ENCODE measurements around the gene VMAC. TPM values are rescaled to one million over a fixed set of nuclear protein-coding genes. Genes with fewer than 3 reads are reported as not detected.

Gene VMAC
- total RNA-seq, 2 donors from 2014 or later, result 24.6 TPM

Other genes with a start within 250 kb of the VMAC start
- 10 to 100 TPM; 26.9 to 27.9 TPM for gene MICOS13, start 224.4 kb upstream of the VMAC start, total RNA-seq
- gene HSD11B1L, start 223.8 kb upstream of the VMAC start, total RNA-seq, result 1 to 10 TPM; 1.4 to 3.1 TPM
- gene RPL36, start 214.6 kb upstream of the VMAC start, total RNA-seq, result 1,000 to 10,000 TPM in 1 of 2 donors, 100 to 1,000 TPM in 1; 811 to 1,376 TPM
- 10 to 100 TPM; 61.0 to 65.2 TPM for gene LONP1, start 184.7 kb upstream of the VMAC start, total RNA-seq
- not detected for gene CATSPERD, start 184.2 kb upstream of the VMAC start, total RNA-seq
- 1 to 10 TPM; 3.8 to 3.9 TPM for gene PRR22, start 120.1 kb upstream of the VMAC start, total RNA-seq
- 100 to 1,000 TPM; 128 to 131 TPM for gene DUS3L, start 113.7 kb upstream of the VMAC start, total RNA-seq
- under 1 TPM; 0.35 to 0.39 TPM for gene NRTN, start 99.8 kb upstream of the VMAC start, total RNA-seq
- gene FUT6, start 65.2 kb upstream of the VMAC start, total RNA-seq, result not detected
- gene FUT3, start 53.4 kb upstream of the VMAC start, total RNA-seq, result under 1 TPM in 1 of 2 donors, not detected in 1; 0.50 TPM
- gene FUT5, start 34.3 kb upstream of the VMAC start, total RNA-seq, result 1 to 10 TPM; 2.2 to 3.7 TPM
- gene NDUFA11, start 1.1 kb upstream of the VMAC start, total RNA-seq, result 100 to 1,000 TPM; 102 to 108 TPM
- 10 to 100 TPM; 41.0 to 47.1 TPM for gene CAPS, start 9.4 kb downstream of the VMAC start, total RNA-seq
- gene RANBP3, start 73.3 kb downstream of the VMAC start, total RNA-seq, result 10 to 100 TPM; 76.8 to 86.9 TPM
- 10 to 100 TPM in 1 of 2 donors, 1 to 10 TPM in 1; 9.0 to 23.3 TPM for gene RFX2, start 205.6 kb downstream of the VMAC start, total RNA-seq
- gene ACSBG2, start 230.8 kb downstream of the VMAC start, total RNA-seq, result not detected

All from T-helper 17 cell (primary cell).